ENCODE data around the gene USP43.

USP43 gene

GRCh38 chr17:9714801-9715200, 69.5 kb downstream of the USP43 start:
- DNase-seq = no peak

- no peak for DNase-seq
Observed at GRCh38 chr17:9715503-9716016, 70.2 kb downstream of the USP43 start.

GRCh38 chr17:9725575-9725974, 80.3 kb downstream of the USP43 start:
- peak; percentile 50 for DNase-seq

- no peak for DNase-seq
Observed at GRCh38 chr17:9726291-9726690, 81.0 kb downstream of the USP43 start.

GRCh38 chr17:9728005-9728404, 82.7 kb downstream of the USP43 start:
- no peak for DNase-seq

GRCh38 chr17:9728564-9728963, 83.2 kb downstream of the USP43 start:
- DNase-seq = no peak

- DNase-seq = no peak
Observed at GRCh38 chr17:9729034-9729650, 83.8 kb downstream of the USP43 start.

GRCh38 chr17:9729735-9730420, 84.6 kb downstream of the USP43 start:
- DNase-seq = no peak

GRCh38 chr17:9750524-9750923, 105.2 kb downstream of the USP43 start:
- no peak for DNase-seq

- DNase-seq = no peak
Observed at GRCh38 chr17:9755083-9755482, 109.8 kb downstream of the USP43 start.

GRCh38 chr17:9760266-9760665, 114.9 kb downstream of the USP43 start:
- no peak for DNase-seq

GRCh38 chr17:9763643-9764042, 118.3 kb downstream of the USP43 start:
- peak; percentile 65 for DNase-seq

- DNase-seq = no peak
Observed at GRCh38 chr17:9765322-9765721, 120.0 kb downstream of the USP43 start.

GRCh38 chr17:9766970-9767369, 121.7 kb downstream of the USP43 start:
- no peak for DNase-seq

- DNase-seq = no peak
Observed at GRCh38 chr17:9767432-9767991, 122.2 kb downstream of the USP43 start.

- peak; percentile 19 for DNase-seq
Observed at GRCh38 chr17:9768381-9768934, 123.1 kb downstream of the USP43 start.

- DNase-seq = no peak
Observed at GRCh38 chr17:9769036-9769695, 123.8 kb downstream of the USP43 start.

GRCh38 chr17:9771465-9771864, 126.1 kb downstream of the USP43 start:
- no peak for DNase-seq

- no peak for DNase-seq
Observed at GRCh38 chr17:9772658-9773057, 127.3 kb downstream of the USP43 start.

- DNase-seq = peak; percentile 91
Observed at GRCh38 chr17:9776911-9777310, 131.6 kb downstream of the USP43 start.

Data from NCI-H524 treated with DMSO at 0.1 percent for 48 hours (cell line).